ENCODE data around the gene MBP.
"Not testable (repeated sequence)": the region's sequence is repeated elsewhere in the genome, so short reads cannot be mapped to it uniquely, and the experiment has no call there.

MBP gene

DNA sequence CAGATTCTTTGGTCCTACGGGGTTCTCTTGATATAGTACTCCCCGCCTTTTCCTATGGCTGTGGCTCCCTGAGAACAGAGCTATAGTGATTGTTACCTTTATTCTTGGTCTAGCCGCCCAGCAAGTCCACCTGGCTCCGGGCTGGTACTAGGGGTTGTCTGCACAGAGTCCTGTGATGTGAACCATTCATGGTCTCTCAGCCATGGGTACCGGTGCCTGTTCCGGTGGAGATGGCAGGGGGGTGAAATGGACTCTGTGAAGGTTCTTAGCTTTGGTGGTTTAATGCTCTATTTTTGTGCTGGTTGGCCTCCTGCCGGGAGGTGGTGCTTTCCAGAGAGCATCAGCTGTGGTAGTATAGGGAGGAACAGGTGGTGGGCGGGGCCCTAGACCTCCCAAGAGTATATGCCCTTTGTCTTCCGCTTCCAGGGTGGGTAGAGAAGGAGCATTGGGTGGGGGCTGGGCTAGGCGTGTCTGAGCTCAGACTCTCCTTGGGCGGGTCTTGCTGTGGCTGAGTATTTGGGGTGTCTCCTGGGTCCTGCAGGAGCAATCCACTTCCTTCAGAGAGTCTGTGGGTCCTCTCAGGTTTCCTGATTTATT is 166.9 kb downstream of the MBP start:
- DNase-seq, result not testable (repeated sequence)

DNA sequence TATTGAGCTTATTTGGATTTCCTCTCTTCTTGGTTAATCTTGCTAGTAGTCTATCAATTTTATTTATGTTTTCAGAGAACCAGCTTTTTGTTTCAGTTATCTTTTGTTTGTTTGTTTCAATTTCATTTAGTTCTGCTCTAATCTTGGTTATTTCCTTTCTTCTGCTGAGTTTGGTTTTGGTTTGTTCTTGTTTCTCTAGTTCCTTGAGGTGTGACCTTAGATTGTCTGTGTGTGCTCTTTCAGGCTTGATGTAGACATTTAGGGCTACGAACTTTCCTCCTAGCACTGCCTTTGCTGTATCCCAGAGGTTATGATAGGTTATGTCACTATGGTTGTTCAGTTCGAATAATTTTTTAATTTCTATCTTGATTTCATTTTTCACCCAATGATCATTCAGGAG is 168.6 kb downstream of the MBP start:
- DNase-seq, result no peak

DNA sequence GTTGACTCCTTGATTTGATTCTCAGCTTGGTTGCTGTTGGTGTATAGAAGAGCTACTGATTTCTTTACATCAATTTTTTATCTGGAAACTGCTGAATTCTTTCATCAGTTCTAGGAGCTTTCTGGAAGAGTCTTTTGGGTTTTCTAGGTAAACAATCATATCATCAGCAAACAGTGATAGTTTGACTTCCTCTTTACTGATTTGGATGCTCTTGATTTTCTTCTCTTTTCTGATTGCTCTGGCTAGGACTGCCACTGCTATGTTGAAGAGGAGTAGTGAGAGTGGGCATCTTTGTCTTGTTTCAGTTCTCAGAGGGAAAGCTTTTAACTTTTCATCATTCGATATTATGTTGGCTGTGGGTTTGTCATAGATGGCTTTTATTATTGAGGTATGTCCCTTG is 169.7 kb downstream of the MBP start:
- no peak for DNase-seq

DNA sequence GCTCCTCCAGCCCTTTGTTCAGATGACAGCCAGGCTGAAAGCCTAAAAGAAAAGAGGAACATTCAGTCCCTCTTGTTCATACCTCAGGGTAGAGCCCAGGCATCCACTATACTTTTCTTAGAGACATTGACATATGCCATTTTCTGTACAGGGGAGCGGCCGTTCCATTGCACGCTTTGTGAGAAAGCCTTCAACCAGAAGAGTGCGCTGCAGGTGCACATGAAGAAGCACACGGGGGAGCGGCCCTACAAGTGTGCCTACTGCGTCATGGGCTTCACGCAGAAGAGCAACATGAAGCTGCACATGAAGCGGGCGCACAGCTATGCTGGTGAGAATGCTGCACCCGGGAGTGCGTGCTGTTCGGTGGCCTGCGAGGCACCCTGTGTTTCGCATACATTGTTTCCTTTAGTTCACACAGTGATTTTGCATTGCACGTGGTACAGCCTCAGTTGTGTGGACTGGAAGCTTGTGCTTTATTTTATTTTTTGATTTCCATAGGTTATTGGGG is 172.0 kb downstream of the MBP start:
- no peak for DNase-seq

DNA sequence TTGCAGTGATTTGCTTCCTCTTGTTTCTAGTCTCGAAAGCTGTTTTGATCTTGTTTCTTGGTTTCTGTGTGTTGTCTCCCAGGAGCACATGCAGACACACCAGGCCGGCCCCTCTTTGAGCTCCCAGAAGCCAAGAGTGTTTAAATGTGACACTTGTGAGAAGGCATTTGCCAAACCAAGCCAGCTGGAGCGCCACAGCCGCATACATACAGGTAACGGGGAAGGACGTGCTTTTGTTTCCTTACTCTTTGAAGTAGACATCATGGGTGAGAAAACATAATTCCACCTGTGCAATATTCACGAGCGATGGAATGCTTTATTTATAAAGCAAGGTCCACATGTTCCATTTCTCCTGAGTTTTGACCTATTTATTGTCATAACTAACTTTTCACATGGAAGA is 173.0 kb downstream of the MBP start:
- no peak for DNase-seq

DNA sequence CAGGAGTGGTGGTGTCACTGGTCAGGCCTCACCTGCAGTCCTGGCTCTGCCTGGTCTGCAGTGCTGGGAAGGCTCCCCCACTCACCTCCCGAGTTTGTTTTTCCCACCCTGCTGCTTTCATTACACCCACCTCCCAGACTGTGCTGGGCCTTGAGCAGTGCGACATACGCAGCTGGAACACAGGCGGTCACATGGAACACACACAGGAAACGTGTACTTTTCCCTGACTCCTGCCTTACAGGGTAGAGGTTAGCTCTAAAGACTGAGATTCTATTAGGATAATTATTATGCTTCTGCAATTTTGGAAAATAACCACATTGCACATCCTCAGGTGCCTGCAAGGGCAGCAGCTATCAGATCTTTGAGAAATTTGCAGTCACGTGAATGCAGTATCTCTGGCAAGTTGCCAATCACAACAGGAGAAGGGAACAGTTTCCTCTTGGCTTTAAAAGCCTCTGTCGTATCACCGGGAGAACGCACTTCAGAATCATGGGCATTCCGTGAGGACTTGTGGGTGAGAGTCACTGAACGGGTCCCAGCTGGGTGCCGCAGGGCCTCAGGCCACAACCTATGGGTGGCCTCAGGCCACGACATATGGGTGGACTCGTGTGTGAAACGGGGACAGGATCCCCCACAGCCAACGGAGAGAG is 173.8 kb downstream of the MBP start:
- DNase-seq, result no peak

DNA sequence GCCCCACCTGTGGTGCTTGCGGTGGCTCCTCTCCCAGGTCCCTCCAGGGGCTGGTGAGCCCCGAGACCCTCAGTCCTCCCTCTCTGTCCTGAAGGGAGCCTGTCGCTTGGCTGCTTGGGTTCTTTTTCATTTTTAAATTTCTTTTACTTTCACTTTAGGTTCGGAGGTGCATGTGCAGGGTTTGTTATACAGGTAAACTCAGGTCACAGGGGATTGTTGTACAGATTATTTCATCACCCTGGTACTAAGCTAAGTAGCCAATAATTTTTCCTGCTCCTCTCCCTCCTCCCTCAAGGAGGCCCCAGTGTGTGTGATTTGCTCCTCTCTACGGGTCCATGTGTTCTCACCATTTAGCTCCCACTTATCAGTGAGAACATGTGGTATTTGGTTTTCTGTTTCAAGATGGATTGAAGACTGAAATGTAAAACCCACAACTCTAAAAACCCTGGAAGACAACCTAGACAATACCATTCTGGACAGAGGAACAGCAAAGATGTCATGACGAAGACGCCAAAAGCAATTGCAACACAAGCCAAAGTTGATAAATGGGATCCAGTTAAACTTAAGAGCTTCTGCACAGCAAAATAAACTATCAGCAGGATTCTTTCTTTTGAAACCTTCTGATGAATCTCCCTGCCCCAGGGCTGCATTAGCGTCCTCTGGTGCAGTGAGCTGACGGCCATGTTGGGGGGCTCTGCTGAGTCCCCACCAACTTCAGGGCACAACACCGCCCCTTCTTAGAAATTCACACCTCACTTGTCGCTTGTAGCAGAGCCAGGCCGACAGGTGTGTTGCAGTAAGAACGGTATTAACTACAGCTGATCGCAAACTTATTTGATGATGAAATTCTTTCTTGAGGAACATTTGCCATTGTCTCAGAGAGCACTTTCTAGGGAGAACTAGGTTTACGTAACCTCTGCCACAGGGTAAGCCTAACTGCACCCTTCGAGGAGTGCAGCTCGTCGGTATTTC is 174.9 kb downstream of the MBP start:
- no peak for DNase-seq

DNA sequence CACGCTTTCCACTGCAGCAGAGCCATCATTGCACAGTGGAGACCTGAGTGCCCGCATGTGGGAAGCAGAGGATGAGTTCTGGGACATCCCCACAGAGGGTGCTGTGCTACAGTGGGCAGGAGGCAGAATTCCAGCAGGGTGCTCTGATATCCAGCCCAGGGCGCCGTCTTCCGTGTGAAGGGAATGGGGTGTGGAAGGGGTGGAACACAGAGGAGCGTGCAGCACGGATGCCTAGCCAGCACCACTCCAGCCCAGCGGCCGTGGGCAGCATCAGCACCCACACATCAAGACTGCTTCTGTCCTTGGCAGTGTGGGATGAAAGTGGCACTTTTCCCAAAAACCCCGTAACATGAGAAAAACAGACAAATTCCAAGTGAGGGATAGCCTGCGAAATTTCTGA is 175.9 kb downstream of the MBP start:
- DNase-seq, result no peak

DNA sequence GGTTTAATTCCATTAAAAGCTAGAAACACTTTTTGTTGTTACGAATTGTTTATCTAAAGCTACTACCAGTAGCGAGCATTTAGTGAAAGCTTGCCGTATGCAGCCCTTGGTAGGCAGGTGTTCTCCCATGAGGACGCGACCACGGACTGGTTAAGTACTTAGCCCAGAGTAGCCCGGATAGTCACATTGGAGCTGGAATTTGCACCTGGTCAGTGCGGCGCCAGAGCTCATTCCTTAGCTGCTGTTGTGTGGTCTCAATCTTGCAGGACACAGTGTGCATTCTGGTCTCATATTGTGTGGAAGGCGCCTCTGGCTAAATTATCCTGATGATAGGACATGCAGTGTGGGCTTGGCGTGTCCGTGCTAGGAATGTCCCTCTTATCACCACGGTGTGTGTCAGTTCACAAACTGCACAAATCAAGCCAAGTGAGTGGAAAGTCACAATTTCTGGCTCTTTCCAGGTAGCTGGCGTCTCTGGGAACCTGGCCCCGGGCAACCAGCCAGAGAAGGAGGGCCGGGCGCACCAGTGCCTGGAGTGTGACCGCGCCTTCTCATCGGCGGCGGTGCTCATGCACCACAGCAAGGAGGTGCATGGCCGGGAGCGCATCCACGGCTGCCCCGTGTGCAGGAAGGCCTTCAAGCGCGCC is 176.9 kb downstream of the MBP start:
- DNase-seq, result no peak

DNA sequence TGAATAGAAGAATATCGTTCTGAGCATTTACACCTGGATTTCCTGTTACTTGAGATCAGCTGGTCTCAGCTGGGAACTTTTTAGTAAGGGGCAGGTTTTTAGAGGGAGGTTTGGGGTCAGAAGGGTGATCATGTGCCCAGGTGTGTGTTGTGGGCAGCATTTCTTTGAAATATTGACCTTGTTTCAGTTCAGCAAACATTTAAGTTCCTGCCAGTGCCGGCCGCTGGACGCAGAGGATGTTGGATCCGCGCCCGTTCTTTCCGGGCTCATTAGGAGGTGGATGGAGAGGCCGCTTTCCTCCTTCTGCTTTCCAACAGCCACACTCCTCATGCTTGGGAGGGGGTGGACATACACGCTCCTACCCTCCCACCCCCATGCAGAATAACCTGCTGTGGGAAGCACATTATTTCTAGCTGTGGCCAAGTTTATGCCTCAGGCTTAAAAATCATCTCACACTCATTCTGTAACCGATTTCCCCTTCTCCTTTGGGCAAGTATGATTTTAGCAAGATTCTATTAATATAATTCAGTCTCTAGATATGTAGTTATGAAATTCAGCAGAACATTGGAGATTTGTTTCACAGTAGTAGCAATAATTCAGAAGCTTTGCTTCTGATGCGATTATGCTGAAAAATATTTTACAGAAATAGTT is 178.9 kb downstream of the MBP start:
- DNase-seq, result no peak

DNA sequence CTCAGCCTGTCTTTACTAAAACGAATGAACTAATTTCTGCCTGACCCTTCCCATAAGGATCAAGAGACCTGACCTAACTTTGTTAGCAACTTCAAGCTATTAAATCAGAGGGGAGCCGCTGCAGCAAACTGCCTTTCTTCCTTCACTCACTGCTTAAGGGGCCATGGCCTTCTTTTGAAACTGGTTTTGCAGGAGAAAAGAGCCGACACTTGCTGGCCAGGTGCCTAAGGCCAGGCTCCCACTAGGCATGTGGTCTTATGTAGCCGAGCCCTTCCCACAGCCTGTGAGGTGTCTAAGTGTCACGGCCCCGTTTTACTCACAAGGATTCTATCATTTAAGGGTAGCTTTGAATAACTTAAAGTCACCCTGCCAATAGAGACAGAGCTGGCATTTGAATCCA is 179.4 kb downstream of the MBP start:
- DNase-seq, result no peak

DNA sequence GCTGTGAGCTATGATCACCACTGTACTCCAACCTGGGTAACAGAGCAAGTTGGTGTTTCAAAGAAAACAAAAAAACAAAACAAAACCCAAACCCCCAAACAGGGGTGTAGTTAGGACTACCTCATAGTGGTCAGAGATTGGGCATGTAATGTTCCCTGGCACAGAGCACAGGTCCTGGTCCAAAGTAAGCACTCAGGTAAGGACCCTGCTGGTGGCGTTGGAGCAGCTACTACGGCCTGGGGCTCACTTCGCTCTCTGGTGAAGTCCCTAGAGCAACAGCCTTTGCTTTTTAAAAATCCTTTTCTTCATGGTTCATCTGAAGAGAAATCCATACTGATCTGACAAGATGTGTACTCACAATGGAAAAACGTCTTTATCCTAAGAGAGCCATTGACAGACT is 179.8 kb downstream of the MBP start:
- no peak for DNase-seq

DNA sequence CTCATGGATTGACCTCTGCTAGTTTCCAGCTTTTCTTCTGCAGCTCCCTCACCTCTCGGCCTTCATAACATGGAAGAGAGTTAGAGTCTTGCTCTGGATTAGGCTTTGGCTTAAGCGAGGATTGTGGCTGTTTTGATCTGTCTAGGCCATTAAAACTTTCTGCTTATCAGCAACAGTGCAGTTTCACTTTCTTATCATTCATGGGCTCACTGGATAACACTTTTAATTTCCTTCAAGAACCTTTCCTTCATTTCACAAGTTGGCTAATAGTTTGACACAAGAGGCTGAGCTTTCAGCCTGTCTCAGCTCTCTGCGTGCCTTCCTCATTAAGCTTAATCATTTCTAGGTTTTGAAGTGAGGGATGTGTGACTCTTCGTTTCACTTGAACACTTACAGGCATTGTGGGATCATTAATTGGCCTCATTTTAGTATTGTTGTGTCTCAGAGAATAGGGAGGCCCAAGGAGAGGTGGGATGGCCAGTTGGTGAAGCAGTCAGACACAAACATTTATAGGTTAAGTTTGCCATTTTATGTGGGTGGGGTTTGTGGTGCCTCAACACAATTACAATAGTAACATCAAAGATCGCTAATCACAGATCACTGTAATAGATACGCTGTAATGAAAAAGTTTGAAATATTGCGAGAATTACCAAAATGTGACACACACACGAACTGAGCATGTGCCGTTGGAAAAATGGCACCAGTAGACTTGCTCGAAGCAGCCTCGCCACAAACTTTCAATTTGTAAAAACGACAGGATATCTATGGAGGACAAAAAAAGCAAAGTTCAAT is 180.9 kb downstream of the MBP start:
- no peak for DNase-seq

DNA sequence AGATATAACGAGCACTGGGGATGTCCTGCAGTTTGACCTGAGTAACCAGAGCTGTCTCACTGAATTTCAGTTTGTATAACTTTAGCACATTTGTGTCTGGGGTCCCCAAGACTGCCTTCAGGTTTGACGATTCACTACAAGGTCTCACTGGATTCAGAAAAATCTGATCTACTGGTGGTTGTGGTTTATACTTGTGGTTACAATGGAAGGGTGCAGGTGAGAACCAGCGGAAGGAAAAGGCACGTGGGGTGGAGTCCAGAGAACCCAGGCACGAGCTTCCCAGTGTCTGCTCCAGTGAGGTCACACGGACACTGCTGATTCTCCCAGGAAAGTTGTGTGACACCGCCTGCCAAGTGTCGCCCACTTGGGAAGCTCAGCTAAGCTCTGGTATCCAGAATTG is 184.2 kb downstream of the MBP start:
- DNase-seq, result no peak

DNA sequence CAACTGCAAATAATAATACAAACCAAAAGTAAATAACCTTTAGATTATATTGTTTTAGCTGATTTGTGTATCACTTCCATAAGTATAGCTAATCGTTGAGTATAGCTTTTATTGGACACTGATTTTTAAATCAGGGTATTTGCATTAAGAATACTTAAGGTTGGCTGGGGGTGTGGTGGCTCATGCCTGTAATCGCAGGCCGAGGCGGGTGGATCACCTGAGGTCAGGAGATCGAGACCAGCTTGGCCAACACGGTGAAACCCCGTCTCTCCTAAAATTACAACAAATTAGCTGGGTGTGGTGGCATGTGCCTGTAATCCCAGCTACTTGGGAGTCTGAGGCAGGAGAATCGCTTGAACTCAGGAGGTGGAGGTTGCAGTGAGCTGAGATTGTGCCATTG is 188.2 kb downstream of the MBP start:
- not testable (repeated sequence) for DNase-seq

DNA sequence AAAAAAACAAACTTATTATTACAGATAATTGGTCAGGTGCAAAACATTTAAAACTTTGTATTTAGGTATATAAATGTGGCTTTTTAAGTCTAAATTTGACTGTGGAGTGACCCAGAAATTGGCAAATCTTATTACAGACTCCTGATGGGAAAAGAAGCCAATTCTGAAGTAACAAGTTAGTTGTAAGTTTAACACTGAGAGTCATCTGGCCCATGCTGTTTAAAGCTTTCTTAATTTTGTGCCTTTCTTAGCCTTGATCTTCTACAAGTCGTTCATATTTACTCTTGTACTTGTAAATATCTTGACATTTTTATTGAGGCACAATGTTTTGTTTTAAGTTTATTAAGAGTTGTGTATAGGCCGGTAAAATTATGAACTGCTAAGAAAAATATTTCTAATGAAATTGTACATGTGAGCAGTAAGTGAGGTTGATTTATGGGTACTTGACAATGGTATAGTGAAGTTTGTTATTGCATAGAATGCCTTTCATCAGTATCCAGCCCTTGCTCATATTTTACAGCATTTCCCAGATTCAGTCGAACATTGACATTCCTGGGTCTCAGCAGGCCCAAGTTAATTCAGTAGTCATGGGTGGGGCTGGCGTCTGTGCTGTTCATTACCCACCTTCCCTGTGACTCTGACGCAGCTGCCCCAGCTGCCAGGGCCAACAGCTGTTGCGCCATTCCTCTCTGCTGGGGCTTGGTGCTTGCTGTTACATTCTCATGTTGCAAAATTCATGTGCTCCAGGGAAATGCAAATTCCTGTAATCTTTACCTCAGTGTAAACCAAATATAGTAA is 188.8 kb downstream of the MBP start:
- DNase-seq, result no peak

DNA sequence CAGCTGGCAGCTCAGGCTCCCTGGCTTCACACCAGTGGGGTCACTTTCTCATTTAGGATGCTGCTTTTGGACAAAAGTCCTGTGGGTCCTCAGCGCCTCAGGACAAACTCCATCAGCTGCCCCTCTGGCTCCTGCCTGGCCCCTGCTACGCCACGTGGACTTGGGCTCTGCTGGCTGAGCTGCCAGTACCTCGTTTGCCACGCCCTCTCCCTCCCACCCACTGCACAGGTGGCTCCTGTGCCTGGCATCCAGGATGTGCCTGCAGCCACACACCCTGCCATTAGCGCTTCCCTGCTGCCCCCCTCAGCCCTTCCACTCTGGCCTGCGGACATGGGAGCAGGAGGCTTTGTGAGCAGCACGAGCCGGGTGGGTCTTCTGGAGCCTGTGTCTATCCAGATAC is 191.3 kb downstream of the MBP start:
- DNase-seq, result no peak

DNA sequence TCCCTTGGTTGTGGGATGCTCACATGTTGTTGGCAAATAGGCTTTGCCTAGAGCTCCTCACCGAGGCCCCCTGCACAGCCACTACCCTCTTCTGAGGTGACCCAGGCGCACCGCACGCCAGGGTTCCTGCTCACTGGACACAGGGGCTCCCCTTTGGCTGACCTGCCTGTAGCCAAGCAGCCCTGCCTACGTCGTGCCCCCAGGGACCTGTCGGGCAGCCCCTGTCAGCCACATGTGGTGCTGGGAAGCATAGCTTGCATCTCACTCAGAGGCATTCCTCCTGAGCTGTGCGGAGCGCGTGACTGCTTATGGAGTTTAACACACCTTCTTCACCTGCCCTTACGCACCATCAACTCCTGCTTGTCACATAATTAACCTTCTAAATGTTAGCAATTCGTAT is 194.0 kb downstream of the MBP start:
- DNase-seq, result no peak

DNA sequence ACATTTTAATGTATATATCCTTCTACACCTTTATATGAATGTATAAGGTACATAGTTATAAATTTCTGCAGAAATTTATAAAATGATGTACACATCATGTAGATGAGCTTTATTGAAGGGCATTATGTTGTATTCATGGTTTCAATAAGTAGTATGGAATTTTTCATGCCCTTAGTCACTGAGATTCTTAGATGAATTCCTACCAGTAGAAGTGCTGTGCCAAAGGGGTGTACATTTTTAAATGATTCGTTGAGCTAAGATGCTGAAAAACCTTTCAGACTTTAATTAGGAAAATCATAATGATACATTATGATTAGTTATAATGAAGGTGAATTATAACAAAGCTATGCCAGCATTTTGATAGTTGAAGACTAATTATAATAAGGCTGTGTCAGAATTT is 195.0 kb downstream of the MBP start:
- no peak for DNase-seq

DNA sequence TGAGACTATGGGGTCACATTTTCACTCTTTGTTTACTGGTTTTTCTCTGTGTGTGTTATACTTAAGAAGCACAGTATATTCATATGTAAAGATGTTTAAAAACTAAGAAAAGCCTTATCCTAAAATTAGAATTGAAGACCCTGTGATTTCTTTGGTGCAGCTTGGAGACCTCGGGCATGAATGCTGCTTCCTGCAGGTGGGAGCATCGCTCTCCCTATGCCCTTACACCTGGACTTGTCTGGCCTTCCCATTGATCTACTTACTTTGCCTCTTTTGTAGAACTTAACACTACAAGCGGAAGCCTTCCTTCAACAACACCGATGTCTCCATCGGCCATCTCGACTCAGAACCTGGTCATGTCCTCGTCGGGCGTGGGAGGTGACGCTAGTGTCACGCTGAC is 195.7 kb downstream of the MBP start:
- no peak for DNase-seq

DNA sequence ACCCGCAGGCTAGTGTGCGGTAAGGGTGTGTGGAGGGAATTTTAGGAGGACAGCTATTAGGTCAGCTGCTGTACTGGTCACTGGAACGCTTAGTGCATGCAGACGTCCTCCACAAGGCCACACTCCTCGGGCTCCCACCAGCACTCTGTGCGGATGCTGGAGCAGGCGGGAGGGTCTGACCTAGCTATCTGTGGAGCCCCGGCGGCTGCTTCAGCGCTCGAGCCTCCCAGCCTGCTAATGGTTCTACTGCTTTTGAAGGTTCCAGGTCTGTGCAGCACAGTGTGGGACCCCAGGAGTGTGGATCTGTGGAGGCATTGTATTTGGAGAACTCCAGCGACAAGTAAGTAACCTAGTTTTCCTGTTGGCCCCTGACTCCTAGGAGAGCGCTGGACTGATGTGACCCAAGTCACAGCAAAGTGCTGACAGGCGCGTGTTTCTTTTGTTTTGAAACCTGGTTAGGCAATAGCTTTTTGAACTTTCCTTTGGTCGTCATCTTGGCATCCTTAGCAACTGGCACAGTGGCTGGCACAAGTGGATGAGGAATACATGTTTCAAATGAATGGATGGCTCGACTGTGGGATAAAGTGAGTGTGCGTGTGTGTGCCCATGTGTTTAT is 196.8 kb downstream of the MBP start:
- no peak for DNase-seq
